Activated T-helper 9 cell treated with anti-CD3 and anti-CD28 coated beads, Interleukin-2, amount 50 U/mL, for 16 hours (primary cell): ENCODE data around the gene IKZF5.

Experiments
- DNase-seq: peaks from one replicate; pipeline ENCODE4 v3.0.0-alpha.2; 2020; ENCODE audit warnings: low read depth

The IKZF5 gene

GRCh38 chr10:123008355-123009104 lies at the start of gene IKZF5, which contains the start of gene ACADSB:
IKZF5 (minus strand) TSS chr10:123008795; CDS start chr10:122998625, 10,170 bp downstream.
ACADSB (plus strand) TSS chr10:123009006; CDS start chr10:123009030, 24 bp downstream.
- peak; percentile 94 for DNase-seq

GRCh38 chr10:123057968-123058367 lies 49.4 kb upstream of the IKZF5 start:
- DNase-seq, result no peak

- no peak for DNase-seq
Measured at GRCh38 chr10:123045961-123046731, 37.6 kb upstream of the IKZF5 start.

GRCh38 chr10:123044391-123044790 lies 35.8 kb upstream of the IKZF5 start:
- no peak for DNase-seq

GRCh38 chr10:123043409-123043925 lies 34.9 kb upstream of the IKZF5 start:
- no peak for DNase-seq

- no peak for DNase-seq
Measured at GRCh38 chr10:123042708-123043408, 34.3 kb upstream of the IKZF5 start.

- no peak for DNase-seq
Measured at GRCh38 chr10:123039632-123039930, 31.0 kb upstream of the IKZF5 start.

GRCh38 chr10:123038782-123039631 lies 30.4 kb upstream of the IKZF5 start:
- no peak for DNase-seq

GRCh38 chr10:123035467-123036086 lies 27.0 kb upstream of the IKZF5 start:
- no peak for DNase-seq

- no peak for DNase-seq
Measured at GRCh38 chr10:123034332-123034731, 25.7 kb upstream of the IKZF5 start.

GRCh38 chr10:123031124-123031523 lies 22.5 kb upstream of the IKZF5 start:
- no peak for DNase-seq

- DNase-seq, result no peak
Measured at GRCh38 chr10:123027861-123028260, 19.3 kb upstream of the IKZF5 start.

GRCh38 chr10:123026302-123026701 lies 17.7 kb upstream of the IKZF5 start:
- DNase-seq, result no peak

GRCh38 chr10:123024540-123024939 lies 15.9 kb upstream of the IKZF5 start:
- DNase-seq, result no peak

- no peak for DNase-seq
Measured at GRCh38 chr10:123021517-123021916, 12.9 kb upstream of the IKZF5 start.

- no peak for DNase-seq
Measured at GRCh38 chr10:123019941-123020703, 11.5 kb upstream of the IKZF5 start.

GRCh38 chr10:123019264-123019663 lies 10.7 kb upstream of the IKZF5 start:
- no peak for DNase-seq

- DNase-seq, result no peak
Measured at GRCh38 chr10:123018531-123018930, 9.9 kb upstream of the IKZF5 start.

GRCh38 chr10:123017421-123018165 lies 9.0 kb upstream of the IKZF5 start:
- no peak for DNase-seq

GRCh38 chr10:123016228-123016627 lies 7.6 kb upstream of the IKZF5 start:
- no peak for DNase-seq
